Adrenal gland (tissue), 5 donors: ENCODE results near the gene FOXN1.

Experiments
- CTCF ChIP-seq, 6 experiments: fragments of 450-650 bp in 4 of 6; fragments of 200-600 bp in 2 of 6; sonication (generic) in 1 of 6; IDR thresholded peaks; 1 replicate in 5 of 6; 2 replicates in 1 of 6; pipeline versions ENCODE4 v1.5.1 to v1.8.0; 2016 to 2021; ENCODE audit warnings: antibody characterized with exemption in 6 of 6, mild to moderate bottlenecking in 2 of 6, moderate library complexity in 1 of 6
- POLR2A ChIP-seq, 2 donors: fragments of 450-650 bp; IDR thresholded peaks; one replicate each; pipeline ENCODE4 v1.6.1; 2017; ENCODE audit warnings: antibody characterized with exemption in 2 of 2, mild to moderate bottlenecking in 2 of 2, moderate library complexity in 1 of 2
- donor health status: DM: no; HTN: no; CAD: no.

- TF ChIP-seq CTCF (IDR thresholded peaks at IDR 0.05) (no peak), POLR2A (IDR thresholded peaks at IDR 0.05) (no peak)
Measured at GRCh38 chr17:28501421-28502284, 4.5 kb upstream of the FOXN1 start.
